Fibroblast of lung (primary cell): ENCODE data around the gene IQSEC2. TPM values are rescaled to one million over a fixed set of nuclear protein-coding genes. Genes with fewer than 3 reads are reported as not detected.

Experiments used
- DNase-seq, 2 donors: peaks; one replicate each; pipeline versions ENCODE4 v3.0.0 to v3.0.0-alpha.2; 2010; ENCODE audit warnings: low read depth in 2 of 2
- H2AFZ ChIP-seq: 2 replicates; pipeline ENCODE4 v1.5.1; 2012; ENCODE audit warnings: low read length, control low read depth, inconsistent platforms
- H3K27ac ChIP-seq: 2 replicates; pipeline ENCODE4 v1.5.1; 2011; ENCODE audit warnings: low read length, control low read depth; ENCODE audit not compliant: insufficient read depth
- H3K27me3 ChIP-seq: 2 replicates; pipeline ENCODE4 v1.5.1; 2011; ENCODE audit warnings: mild to moderate bottlenecking, low read length; ENCODE audit not compliant: control insufficient read depth, insufficient read depth
- H3K36me3 ChIP-seq: 2 replicates; pipeline ENCODE4 v1.5.1; 2011; ENCODE audit warnings: low read length; ENCODE audit not compliant: control insufficient read depth, insufficient read depth
- H3K4me1 ChIP-seq: 2 replicates; pipeline ENCODE4 v1.5.1; 2011; ENCODE audit warnings: low read length; ENCODE audit not compliant: control insufficient read depth, insufficient read depth; ENCODE audit errors: extremely low read depth
- H3K4me2 ChIP-seq: 2 replicates; pipeline ENCODE4 v1.5.1; 2011; ENCODE audit warnings: low read length, control low read depth; ENCODE audit not compliant: insufficient read depth; ENCODE audit errors: extremely low read depth
- H3K4me3 ChIP-seq, 4 experiments: fragments of 200-600 bp in 1 of 4; sonication (generic) in 1 of 4; replicated peaks in 1 of 4; 2 replicates each; pipeline ENCODE4 v1.5.1; 2011 to 2016; ENCODE audit warnings: low read length in 4 of 4, low read depth in 3 of 4, mild to moderate bottlenecking in 3 of 4, control low read depth in 2 of 4, inconsistent platforms in 1 of 4, mixed read lengths in 1 of 4; ENCODE audit not compliant: insufficient read depth in 1 of 4; ENCODE audit errors: control extremely low read depth in 1 of 4
- H3K79me2 ChIP-seq: 2 replicates; pipeline ENCODE4 v1.5.1; 2012; ENCODE audit warnings: mild to moderate bottlenecking, low read length, inconsistent platforms; ENCODE audit not compliant: control insufficient read depth, insufficient read depth
- H3K9ac ChIP-seq: 2 replicates; pipeline ENCODE4 v1.5.1; 2011; ENCODE audit warnings: mild to moderate bottlenecking, low read length, control low read depth; ENCODE audit not compliant: insufficient read depth
- H3K9me3 ChIP-seq: 2 replicates; pipeline ENCODE4 v1.5.1; 2012; ENCODE audit warnings: low read depth, low read length; ENCODE audit not compliant: control insufficient read depth, insufficient read depth
- H4K20me1 ChIP-seq: 2 replicates; pipeline ENCODE4 v1.5.1; 2011; ENCODE audit warnings: low read length; ENCODE audit not compliant: control insufficient read depth, insufficient read depth; ENCODE audit errors: extremely low read depth
- CTCF ChIP-seq, 2 donors: IDR thresholded peaks in 1 of 2; conservative IDR thresholded peaks in 1 of 2; 1 replicate in 1 of 2; 2 replicates in 1 of 2; pipeline ENCODE4 v1.5.1; 2011 to 2012; ENCODE audit warnings: low read length in 2 of 2, control low read depth in 1 of 2, inconsistent platforms in 1 of 2, low read depth in 1 of 2, mild to moderate bottlenecking in 1 of 2
- EZH2 ChIP-seq: IDR thresholded peaks from 2 replicates; pipeline ENCODE4 v1.5.1; 2012; ENCODE audit warnings: low read length, control low read depth, mild to moderate bottlenecking; ENCODE audit errors: missing control alignments
- polyA plus RNA-seq, 2 donors: library from polyadenylated mRNA; depleted of rRNA in 1 of 2; stranded (reverse) in 1 of 2; unstranded in 1 of 2; fragments of >200 nt; gene quantifications; 2 replicates each; pipeline ENCODE4 v1.2.1, GENCODE V29; 2011 to 2012; ENCODE audit warnings: missing spikeins in 1 of 2
- total RNA-seq: library from RNA; depleted of rRNA; stranded (reverse); fragments of >200 nt; gene quantifications from 2 replicates; pipeline ENCODE4 v1.2.1, GENCODE V29; 2014

Gene IQSEC2
- total and polyA plus RNA-seq, 2 donors (not counting 1 experiment from before 2014, with no cell fraction given), result 7.4 to 9.9 TPM

DNA sequence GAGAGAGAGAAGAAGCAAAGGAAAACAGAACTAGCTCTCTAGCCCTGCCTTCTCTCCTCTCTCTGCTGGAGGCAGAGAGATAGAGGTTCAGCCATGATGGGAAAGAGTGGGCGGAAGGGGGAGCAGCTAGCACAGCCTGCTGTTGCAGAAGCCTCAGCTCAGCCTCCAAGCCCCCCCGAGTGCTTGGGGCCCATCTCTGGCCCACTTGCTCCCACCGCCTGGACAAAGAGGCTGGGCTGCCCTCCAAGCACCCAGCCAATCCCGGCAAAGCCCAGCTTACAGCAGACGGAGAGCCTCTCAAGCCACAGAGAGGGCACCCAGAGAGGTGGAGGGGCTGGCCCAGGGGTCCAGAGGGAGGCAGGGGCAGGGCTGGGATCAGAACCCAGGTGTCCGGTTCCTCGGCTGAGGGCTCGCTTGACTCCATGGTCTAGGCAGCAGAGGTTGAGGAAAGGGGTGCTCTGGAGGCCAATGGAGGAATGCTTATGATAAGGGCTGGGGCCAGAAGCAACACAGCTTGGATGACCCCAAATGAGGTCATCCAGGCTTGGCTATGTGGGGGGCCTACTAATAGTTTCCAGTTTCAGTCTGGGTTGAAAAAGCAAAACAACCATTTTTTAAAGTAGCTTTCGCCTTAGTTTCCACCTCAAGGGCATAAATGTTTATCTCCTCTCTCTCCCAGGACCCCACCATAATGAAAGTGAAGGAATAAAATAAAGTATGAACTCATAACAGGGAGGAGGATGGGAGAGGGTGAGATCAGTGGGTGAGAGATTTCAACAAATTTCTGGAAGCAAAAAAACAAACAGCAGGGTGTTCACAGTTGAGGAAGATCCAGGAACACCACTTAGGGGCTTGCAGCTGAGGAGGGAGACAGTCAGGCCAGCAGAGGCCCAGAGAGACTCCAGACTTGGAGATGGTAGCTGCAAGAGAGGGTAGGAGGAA, 24.9 kb upstream of the IQSEC2 start:
- no peak for DNase-seq
- Histone ChIP-seq H3K4me1 (peaks cover 3% of the 10 kb centered on the region), H2AFZ (no peak overlapping the region), H3K9ac (no peak overlapping the region), H3K27ac (no peak overlapping the region), H3K9me3 (no peaks in the 10 kb centered on the region), H3K36me3 (no peaks in the 10 kb centered on the region), H3K79me2 (no peaks in the 10 kb centered on the region), H3K4me3 (no peak overlapping the region), H3K4me2 (peak overlapping the region; percentile 25), H3K27me3 (no peaks in the 10 kb centered on the region), H4K20me1 (no peaks in the 10 kb centered on the region)
- TF ChIP-seq CTCF (conservative IDR thresholded peaks at IDR 0.05 in 1 of 2, IDR thresholded peaks at IDR 0.05 in 1 of 2; ENCODE audit: low read depth in 1 of 2, low read length in 2 of 2) (no peak), EZH2 (no peak)

GRCh38 chrX:53305219-53305995, 24.0 kb upstream of the IQSEC2 start:
- H3K4me3 ChIP-seq, result no peak overlapping the region
- H3K4me1 ChIP-seq, result peaks cover 3% of the 10 kb centered on the region
- no peak for DNase-seq
- H2AFZ ChIP-seq, result no peak overlapping the region
- no peak for TF ChIP-seq CTCF (conservative IDR thresholded peaks at IDR 0.05 in 1 of 2, IDR thresholded peaks at IDR 0.05 in 1 of 2; ENCODE audit: low read depth in 1 of 2, low read length in 2 of 2)
- TF ChIP-seq EZH2, result no peak
- no peaks in the 10 kb centered on the region for H3K27me3 ChIP-seq
- H3K27ac ChIP-seq, result no peak overlapping the region
- no peaks in the 10 kb centered on the region for H3K9me3 ChIP-seq
- no peak overlapping the region for H3K4me2 ChIP-seq
- no peaks in the 10 kb centered on the region for H3K79me2 ChIP-seq
- H3K9ac ChIP-seq, result no peak overlapping the region
- H3K36me3 ChIP-seq, result no peaks in the 10 kb centered on the region
- no peaks in the 10 kb centered on the region for H4K20me1 ChIP-seq

DNA sequence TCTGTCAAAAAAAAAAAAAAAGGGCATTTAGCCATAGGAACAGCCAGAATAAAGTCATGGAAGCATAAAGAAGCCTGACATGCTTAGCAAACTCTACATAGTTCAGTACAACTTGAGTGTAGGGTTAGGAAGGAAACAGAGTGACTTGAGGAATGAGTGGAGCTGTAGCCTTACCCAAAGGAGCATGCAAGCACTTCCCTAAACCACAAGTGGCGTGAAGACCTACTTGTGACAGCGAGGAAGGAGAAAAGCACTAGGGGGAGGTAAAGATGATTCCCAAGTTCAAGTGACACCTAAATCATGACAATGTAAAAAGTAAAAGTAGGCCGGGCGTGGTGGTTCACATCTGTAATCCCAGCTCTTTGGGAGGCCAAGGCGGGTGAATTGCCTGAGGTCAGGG, 21.8 kb upstream of the IQSEC2 start:
- no peaks in the 10 kb centered on the region for H3K27me3 ChIP-seq
- no peak overlapping the region for H2AFZ ChIP-seq
- H4K20me1 ChIP-seq, result no peaks in the 10 kb centered on the region
- DNase-seq, result no peak
- H3K36me3 ChIP-seq, result no peaks in the 10 kb centered on the region
- TF ChIP-seq EZH2, result no peak
- no peak for TF ChIP-seq CTCF (conservative IDR thresholded peaks at IDR 0.05 in 1 of 2, IDR thresholded peaks at IDR 0.05 in 1 of 2; ENCODE audit: low read depth in 1 of 2, low read length in 2 of 2)
- H3K9me3 ChIP-seq, result no peaks in the 10 kb centered on the region
- H3K4me2 ChIP-seq, result no peak overlapping the region
- H3K9ac ChIP-seq, result no peak overlapping the region
- H3K27ac ChIP-seq, result no peak overlapping the region
- H3K79me2 ChIP-seq, result no peaks in the 10 kb centered on the region
- H3K4me1 ChIP-seq, result peaks cover 3% of the 10 kb centered on the region
- no peak overlapping the region for H3K4me3 ChIP-seq
